Bronchial epithelial cell (primary cell): ENCODE results near the gene JMJD8. TPM values are rescaled to one million over a fixed set of nuclear protein-coding genes. Genes with fewer than 3 reads are reported as not detected.
A peak's percentile ranks its signal among the peaks of the same experiment; 100 is the strongest.

Experiments used
- DNase-seq: peaks from one replicate; pipeline ENCODE4 v3.0.0-alpha.2; 2010; ENCODE audit warnings: low read depth
- FAIRE-seq: peaks from 2 replicates; lab custom pipeline; 2011; peaks lifted over from hg19 to GRCh38; lab: Jason Lieb, UNC
- H3K27me3 ChIP-seq: 2 replicates; pipeline ENCODE4 v1.5.1; 2011; ENCODE audit warnings: low read length; ENCODE audit not compliant: control insufficient read depth, insufficient read depth
- H3K36me3 ChIP-seq: 2 replicates; pipeline ENCODE4 v1.5.1; 2011; ENCODE audit warnings: low read length; ENCODE audit not compliant: control insufficient read depth, insufficient read depth
- H3K4me3 ChIP-seq: 2 replicates; pipeline ENCODE4 v1.5.1; 2011; ENCODE audit warnings: mild to moderate bottlenecking, low read depth, low read length, control low read depth
- total RNA-seq: library from RNA; depleted of rRNA; stranded (reverse); fragments of >200 nt; gene quantifications from 2 replicates; pipeline ENCODE4 v1.2.1, GENCODE V29; 2014
- TF ChIP-seq, protein P1 (sequence below): IDR thresholded peaks from 2 replicates; pipeline ENCODE4 v1.5.1; 2011; ENCODE audit warnings: mild to moderate bottlenecking, moderate library complexity, low read length, control low read depth, inconsistent platforms; ENCODE audit not compliant: insufficient read depth, severe bottlenecking

JMJD8 gene
- total RNA-seq, 1 donor from 2014 or later = 16.8 TPM

DNA sequence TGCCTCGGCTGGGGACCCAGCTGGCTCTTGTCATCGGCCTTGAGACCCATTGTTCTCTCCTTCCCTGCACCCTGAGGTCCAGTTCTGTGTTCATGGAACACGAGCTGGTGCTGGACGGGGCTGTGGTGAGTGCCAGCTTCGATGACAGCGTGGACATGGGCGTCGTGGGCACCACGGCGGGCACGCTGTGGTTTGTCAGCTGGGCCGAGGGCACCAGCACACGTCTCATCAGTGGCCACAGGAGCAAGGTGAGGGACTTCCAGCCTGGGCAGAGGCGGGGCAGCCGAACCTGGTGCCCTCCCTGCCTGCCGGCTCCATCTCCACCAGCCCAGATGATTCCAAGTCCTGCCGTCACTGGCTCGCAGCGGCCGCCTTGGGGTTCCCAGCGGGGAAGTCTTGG, 21.5 kb downstream of the JMJD8 start:
- H3K4me3 ChIP-seq = no peak overlapping the region
- H3K27me3 ChIP-seq = no peaks in the 10 kb centered on the region
- TF ChIP-seq, protein P1, sequence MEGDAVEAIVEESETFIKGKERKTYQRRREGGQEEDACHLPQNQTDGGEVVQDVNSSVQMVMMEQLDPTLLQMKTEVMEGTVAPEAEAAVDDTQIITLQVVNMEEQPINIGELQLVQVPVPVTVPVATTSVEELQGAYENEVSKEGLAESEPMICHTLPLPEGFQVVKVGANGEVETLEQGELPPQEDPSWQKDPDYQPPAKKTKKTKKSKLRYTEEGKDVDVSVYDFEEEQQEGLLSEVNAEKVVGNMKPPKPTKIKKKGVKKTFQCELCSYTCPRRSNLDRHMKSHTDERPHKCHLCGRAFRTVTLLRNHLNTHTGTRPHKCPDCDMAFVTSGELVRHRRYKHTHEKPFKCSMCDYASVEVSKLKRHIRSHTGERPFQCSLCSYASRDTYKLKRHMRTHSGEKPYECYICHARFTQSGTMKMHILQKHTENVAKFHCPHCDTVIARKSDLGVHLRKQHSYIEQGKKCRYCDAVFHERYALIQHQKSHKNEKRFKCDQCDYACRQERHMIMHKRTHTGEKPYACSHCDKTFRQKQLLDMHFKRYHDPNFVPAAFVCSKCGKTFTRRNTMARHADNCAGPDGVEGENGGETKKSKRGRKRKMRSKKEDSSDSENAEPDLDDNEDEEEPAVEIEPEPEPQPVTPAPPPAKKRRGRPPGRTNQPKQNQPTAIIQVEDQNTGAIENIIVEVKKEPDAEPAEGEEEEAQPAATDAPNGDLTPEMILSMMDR = no peak
- peaks cover 7% of the 10 kb centered on the region for H3K36me3 ChIP-seq
- DNase-seq (no peak), FAIRE-seq (no peak)

DNA sequence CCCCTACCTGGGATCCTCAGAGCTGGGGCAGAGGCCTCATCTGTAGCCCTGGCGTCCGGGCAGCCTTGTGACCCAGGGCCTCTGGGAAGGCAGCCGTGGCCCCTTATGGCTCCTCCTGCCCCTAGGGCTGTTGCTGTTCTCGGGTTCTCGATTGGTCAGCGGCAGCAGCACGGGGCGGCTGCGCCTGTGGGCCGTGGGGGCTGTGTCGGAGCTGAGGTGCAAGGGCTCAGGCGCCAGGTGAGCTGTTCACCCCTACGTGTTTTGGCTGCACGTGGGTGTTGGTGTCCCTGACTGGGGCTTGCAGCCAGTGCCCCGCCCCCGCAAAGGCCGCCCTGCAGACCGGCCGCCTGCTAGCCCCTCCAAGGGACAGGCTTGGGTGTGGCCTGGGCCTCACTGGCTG, 22.0 kb downstream of the JMJD8 start:
- Histone ChIP-seq H3K4me3 (no peak overlapping the region), H3K36me3 (peaks cover 7% of the 10 kb centered on the region), H3K27me3 (no peaks in the 10 kb centered on the region)
- TF ChIP-seq, protein P1 = no peak
- DNase-seq (no peak), FAIRE-seq (no peak)

DNA sequence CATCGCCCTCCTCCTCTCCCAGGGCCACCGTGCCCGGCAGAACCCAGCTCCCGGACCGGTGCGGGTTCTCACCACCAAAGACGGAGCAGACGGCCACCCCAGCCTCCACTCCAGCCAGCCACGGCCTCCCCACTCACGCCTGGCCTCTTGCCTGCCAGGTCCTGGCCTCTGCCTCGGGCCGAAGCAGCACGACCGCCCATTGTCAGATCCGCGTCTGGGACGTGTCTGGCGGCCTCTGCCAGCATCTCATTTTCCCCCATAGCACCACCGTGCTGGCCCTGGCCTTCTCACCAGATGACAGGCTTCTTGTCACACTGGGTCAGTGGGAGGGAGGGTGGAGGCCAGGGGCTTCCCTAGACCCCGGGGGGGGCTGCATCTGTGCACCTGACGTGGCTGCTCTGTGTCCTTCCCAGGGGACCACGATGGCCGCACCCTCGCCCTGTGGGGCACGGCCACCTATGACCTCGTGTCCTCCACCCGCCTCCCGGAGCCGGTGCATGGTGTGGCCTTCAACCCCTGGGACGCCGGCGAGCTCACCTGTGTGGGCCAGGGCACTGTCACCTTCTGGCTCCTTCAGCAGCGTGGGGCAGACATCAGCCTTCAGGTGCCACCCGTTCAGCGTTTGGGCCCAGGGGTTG, 22.8 kb downstream of the JMJD8 start:
- H3K4me3 ChIP-seq = no peak overlapping the region
- FAIRE-seq (no peak), DNase-seq (no peak)
- no peaks in the 10 kb centered on the region for H3K27me3 ChIP-seq
- H3K36me3 ChIP-seq = peaks cover 8% of the 10 kb centered on the region
- TF ChIP-seq, protein P1 = no peak

DNA sequence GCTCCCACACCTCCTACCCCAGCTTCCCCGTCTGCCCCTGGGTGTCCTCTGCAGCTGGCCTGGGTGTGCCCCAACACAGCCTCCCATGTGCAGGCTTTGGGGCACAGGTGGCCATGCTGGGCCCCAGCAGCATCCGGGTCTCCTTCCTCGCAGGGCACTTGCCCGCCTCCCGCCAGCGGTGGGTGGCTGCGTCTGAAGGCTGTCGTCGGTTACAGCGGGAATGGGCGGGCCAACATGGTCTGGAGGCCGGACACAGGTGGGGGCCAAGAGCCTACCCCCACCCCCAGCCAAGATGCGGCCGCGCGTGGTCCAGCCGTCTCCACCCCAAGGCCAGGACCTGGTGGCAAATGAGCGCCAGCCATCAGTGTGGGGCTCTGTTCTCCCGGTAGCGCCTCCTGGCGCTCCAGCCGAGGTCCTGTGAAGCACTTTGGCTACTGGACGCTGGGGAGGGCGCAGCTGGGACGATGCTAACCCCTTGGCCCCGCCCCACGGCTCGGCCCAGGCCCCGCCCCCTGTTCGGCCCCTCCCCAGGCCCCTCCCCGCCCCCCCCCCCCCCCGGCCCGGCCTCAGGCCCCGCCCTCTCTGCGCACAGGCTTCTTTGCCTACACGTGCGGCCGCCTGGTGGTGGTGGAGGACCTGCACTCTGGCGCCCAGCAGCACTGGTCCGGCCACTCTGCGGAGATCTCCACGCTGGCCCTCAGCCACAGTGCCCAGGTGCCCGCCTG, 23.5 kb downstream of the JMJD8 start:
- FAIRE-seq (no peak), DNase-seq (peak; percentile 65)
- H3K27me3 ChIP-seq = no peaks in the 10 kb centered on the region
- TF ChIP-seq, protein P1 = peak; percentile 69
- peaks cover 8% of the 10 kb centered on the region for H3K36me3 ChIP-seq
- H3K4me3 ChIP-seq = no peak overlapping the region

DNA sequence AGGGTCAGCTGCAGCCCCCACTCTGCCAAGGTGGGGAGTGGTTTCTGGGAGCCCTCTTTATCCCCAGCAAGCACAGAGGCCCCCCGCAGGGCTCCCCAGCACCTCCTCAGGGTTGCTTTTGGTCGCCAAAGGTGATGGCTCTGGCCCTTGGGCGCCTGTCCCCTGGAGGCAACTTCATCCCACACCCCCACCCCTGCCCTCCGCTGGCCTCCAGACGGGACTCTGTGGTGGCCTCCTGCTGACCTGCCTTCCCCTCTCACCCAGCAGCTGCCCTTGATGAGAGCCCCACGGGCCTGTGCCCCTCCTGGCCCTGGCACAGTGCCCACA, 24.0 kb downstream of the JMJD8 start:
- no peaks in the 10 kb centered on the region for H3K27me3 ChIP-seq
- H3K36me3 ChIP-seq = peaks cover 11% of the 10 kb centered on the region
- TF ChIP-seq, protein P1 = no peak
- FAIRE-seq = no peak
- DNase-seq = no peak
- no peak overlapping the region for H3K4me3 ChIP-seq
